ENCODE data around the gene TRAM2.

The TRAM2 gene

GRCh38 chr6:52503851-52504781 is 72.7 kb downstream of the TRAM2 start:
- TF ChIP-seq CTCF (IDR thresholded peaks at IDR 0.05; ENCODE audit: low read depth, low read length, missing control alignments), result no peak
- no peak overlapping the region for H3K4me3 ChIP-seq (ENCODE audit: low read depth, low read length)
- no peak for DNase-seq (ENCODE audit: low read depth)

GRCh38 chr6:52503323-52503747 is 73.5 kb downstream of the TRAM2 start:
- no peak overlapping the region for H3K4me3 ChIP-seq (ENCODE audit: low read depth, low read length)
- no peak for DNase-seq (ENCODE audit: low read depth)
- TF ChIP-seq CTCF (IDR thresholded peaks at IDR 0.05; ENCODE audit: low read depth, low read length, missing control alignments), result no peak

- H3K4me3 ChIP-seq (ENCODE audit: low read depth, low read length), result no peak overlapping the region
- TF ChIP-seq CTCF (IDR thresholded peaks at IDR 0.05; ENCODE audit: low read depth, low read length, missing control alignments), result no peak
These were observed 74.4 kb downstream of the TRAM2 start for GRCh38 chr6:52502306-52503029.

GRCh38 chr6:52500238-52501129 is 76.4 kb downstream of the TRAM2 start:
- no peak overlapping the region for H3K4me3 ChIP-seq (ENCODE audit: low read depth, low read length)
- no peak for DNase-seq (ENCODE audit: low read depth)
- TF ChIP-seq CTCF (IDR thresholded peaks at IDR 0.05; ENCODE audit: low read depth, low read length, missing control alignments), result no peak

More at GRCh38 chr6:52502306-52503029, 74.4 kb downstream of the TRAM2 start:
- no peak for DNase-seq (ENCODE audit: low read depth)

GRCh38 chr6:52499681-52500236 is 77.1 kb downstream of the TRAM2 start:
- DNase-seq (ENCODE audit: low read depth), result no peak
- no peak for TF ChIP-seq CTCF (IDR thresholded peaks at IDR 0.05; ENCODE audit: low read depth, low read length, missing control alignments)
- no peak overlapping the region for H3K4me3 ChIP-seq (ENCODE audit: low read depth, low read length)

- TF ChIP-seq CTCF (IDR thresholded peaks at IDR 0.05; ENCODE audit: low read depth, low read length, missing control alignments), result no peak
- no peak for DNase-seq (ENCODE audit: low read depth)
- H3K4me3 ChIP-seq (ENCODE audit: low read depth, low read length), result peak overlapping the region; percentile 40
These were observed 77.8 kb downstream of the TRAM2 start for GRCh38 chr6:52499026-52499425.
